Measurements from ENCODE around the gene RABGAP1L. TPM values are rescaled to one million over a fixed set of nuclear protein-coding genes. Genes with fewer than 3 reads are reported as not detected.

RABGAP1L gene
- total RNA-seq, 4 donors from 2014 or later = 39.9 to 77.4 (median 48.7) TPM

GRCh38 chr1:174301295-174302077, 142.2 kb downstream of the RABGAP1L start:
- no peak for TF ChIP-seq CTCF (IDR thresholded peaks at IDR 0.05; ENCODE audit: low read depth)

GRCh38 chr1:174308604-174309003, 149.3 kb downstream of the RABGAP1L start:
- no peak for TF ChIP-seq CTCF (IDR thresholded peaks at IDR 0.05; ENCODE audit: low read depth)

- TF ChIP-seq CTCF (IDR thresholded peaks at IDR 0.05; ENCODE audit: low read depth) = no peak
These were observed 150.2 kb downstream of the RABGAP1L start for GRCh38 chr1:174309490-174309889.

- no peak for TF ChIP-seq CTCF (IDR thresholded peaks at IDR 0.05; ENCODE audit: low read depth)
These were observed 155.1 kb downstream of the RABGAP1L start for GRCh38 chr1:174314433-174314832.

GRCh38 chr1:174315239-174315638, 155.9 kb downstream of the RABGAP1L start:
- TF ChIP-seq CTCF (IDR thresholded peaks at IDR 0.05; ENCODE audit: low read depth) = no peak

- TF ChIP-seq CTCF (IDR thresholded peaks at IDR 0.05; ENCODE audit: low read depth) = no peak
These were observed 163.0 kb downstream of the RABGAP1L start for GRCh38 chr1:174322202-174322862.

GRCh38 chr1:174324493-174324892, 165.2 kb downstream of the RABGAP1L start:
- TF ChIP-seq CTCF (IDR thresholded peaks at IDR 0.05; ENCODE audit: low read depth) = no peak

Measured in subcutaneous adipose tissue (tissue), 4 donors.